CD4-positive, alpha-beta T cell (primary cell): ENCODE data around the gene MKX. TPM values are rescaled to one million over a fixed set of nuclear protein-coding genes. Genes with fewer than 3 reads are reported as not detected.

Experiments used
- ATAC-seq: fragments of 200-7000 bp; cut with Tn5 transposase; one replicate; pipeline ENCODE4 v1.10.0; 2022; ENCODE audit warnings: mild to moderate bottlenecking; ENCODE audit not compliant: poor library complexity
- CTCF ChIA-PET: fragments of 350-600 bp; sonication (Branson Sonifier 250); formaldehyde crosslinking; loops from one replicate; lab custom pipeline; 2021; ENCODE audit warnings: antibody characterized with exemption, inconsistent platforms; lab: Charles Lee
- POLR2A ChIA-PET: fragments of 350-600 bp; sonication (Branson Sonifier 250); formaldehyde crosslinking; loops from one replicate; lab custom pipeline; 2021; ENCODE audit warnings: antibody characterized with exemption, inconsistent platforms; lab: Charles Lee
- DNase-seq, 14 experiments: peaks; one replicate each; pipeline ENCODE4 v3.0.0-alpha.2; 2013 to 2020; ENCODE audit warnings: mixed read lengths in 2 of 14
- H3K27ac ChIP-seq, 2 donors: one replicate each; pipeline versions ENCODE4 v1.5.1 to v1.7.0; 2013; ENCODE audit warnings: low read length in 2 of 2, low read depth in 1 of 2, mild to moderate bottlenecking in 1 of 2
- H3K27me3 ChIP-seq, 2 experiments: 1 replicate in 1 of 2; 2 replicates in 1 of 2; pipeline versions ENCODE4 v1.6.1 to v1.7.0; 2013; ENCODE audit warnings: low read length in 2 of 2, control low read depth in 1 of 2, mild to moderate bottlenecking in 1 of 2, moderate library complexity in 1 of 2; ENCODE audit not compliant: insufficient read depth in 2 of 2, control insufficient read depth in 1 of 2
- H3K36me3 ChIP-seq: one replicate; pipeline ENCODE4 v1.6.1; 2013; ENCODE audit warnings: low read length, control low read depth; ENCODE audit not compliant: insufficient read depth
- H3K4me1 ChIP-seq: one replicate; pipeline ENCODE4 v1.6.1; 2013; ENCODE audit warnings: low read length, control low read depth; ENCODE audit not compliant: insufficient read depth
- H3K4me3 ChIP-seq: one replicate; pipeline ENCODE4 v1.5.1; 2013; ENCODE audit warnings: mild to moderate bottlenecking, low read length, moderate library complexity
- H3K9me3 ChIP-seq, 2 experiments: 1 replicate in 1 of 2; 2 replicates in 1 of 2; pipeline versions ENCODE4 v1.6.1 to v1.7.0; 2013; ENCODE audit warnings: low read length in 2 of 2, mild to moderate bottlenecking in 2 of 2, control low read depth in 1 of 2, moderate library complexity in 1 of 2; ENCODE audit not compliant: control insufficient read depth in 1 of 2, insufficient read depth in 1 of 2
- H3K27ac Mint-ChIP-seq: one replicate; pipeline ENCODE4 v1.8.0; 2020; ENCODE audit warnings: mixed read lengths
- H3K27me3 Mint-ChIP-seq: one replicate; pipeline ENCODE4 v1.8.0; 2021; ENCODE audit warnings: mixed read lengths
- H3K36me3 Mint-ChIP-seq: one replicate; pipeline ENCODE4 v1.8.0; 2021; ENCODE audit warnings: low read depth, mixed read lengths
- H3K4me1 Mint-ChIP-seq: one replicate; pipeline ENCODE4 v1.8.0; 2021; ENCODE audit warnings: low read depth, mixed read lengths
- H3K4me3 Mint-ChIP-seq: one replicate; pipeline ENCODE4 v1.8.0; 2020; ENCODE audit warnings: mild to moderate bottlenecking, mixed read lengths
- H3K9me3 Mint-ChIP-seq: one replicate; pipeline ENCODE4 v1.8.0; 2020; ENCODE audit warnings: mixed read lengths
- intact Hi-C, 2 experiments: fragments of 100-400 bp; cut with DNase I in 1 of 2; cut with micrococcal nuclease in 1 of 2; formaldehyde crosslinking; loops; one replicate each; pipeline versions ENCODE4 v1.15.1 to v1.9.0; 2023 to 2025; cut with DNase I, micrococcal nuclease
- total RNA-seq, 174 experiments: library from RNA in 2 of 174; stranded (reverse) in 2 of 174; gene quantifications; one replicate each; pipeline ENCODE4 v1.2.3 and lab custom pipeline; 2021 to 2026
- TF ChIP-seq, protein P1 (sequence below): fragments of 200-600 bp; IDR thresholded peaks from one replicate; pipeline ENCODE4 v1.8.0; 2022; ENCODE audit warnings: antibody characterized with exemption, mild to moderate bottlenecking

MKX gene
- total RNA-seq, 2 experiments from 2014 or later, result not detected

DNA sequence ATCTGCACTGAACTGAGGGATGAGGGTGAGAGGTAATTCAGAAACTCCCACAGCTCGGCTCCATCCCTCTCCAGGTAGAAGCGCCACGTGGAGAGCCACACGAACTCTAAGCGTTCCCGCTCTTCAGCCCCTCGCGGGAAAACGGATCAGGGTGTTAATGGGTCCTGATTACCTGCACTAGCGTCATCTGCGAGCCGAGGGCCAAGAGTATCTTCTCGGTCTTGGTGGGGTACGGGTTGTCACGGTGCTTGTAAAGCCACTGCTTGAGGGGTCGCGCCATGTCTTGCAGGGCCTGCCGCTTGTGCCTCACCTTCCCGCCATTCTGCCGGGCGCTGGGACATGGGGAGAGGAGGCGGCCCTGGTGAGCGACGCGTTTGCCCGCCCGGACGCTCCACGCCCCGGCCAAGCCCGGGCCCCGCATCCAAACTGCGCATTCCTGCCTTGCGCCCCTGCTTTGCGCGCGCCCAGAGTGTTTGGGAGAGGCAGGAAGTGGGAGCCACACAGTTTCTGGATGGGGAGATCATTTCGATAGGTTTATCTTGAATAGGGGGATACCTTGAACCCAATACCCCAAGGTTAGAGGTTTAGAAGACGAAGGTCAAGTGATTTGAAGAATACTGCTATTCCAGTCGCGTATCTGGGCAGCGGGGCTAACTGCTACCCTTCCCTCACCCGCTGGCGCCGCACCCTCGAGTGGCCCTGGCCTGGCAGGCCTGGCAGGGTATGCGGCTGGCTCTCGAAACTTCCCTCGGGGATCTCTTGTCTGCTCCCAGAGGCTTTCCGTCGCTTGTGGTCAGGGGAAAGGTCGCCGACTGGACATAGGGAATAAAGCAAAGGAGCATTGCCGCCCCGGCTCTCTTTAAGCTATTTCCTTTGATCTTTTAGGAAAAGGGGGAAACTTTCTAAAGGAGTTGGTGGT, 4.2 kb downstream of the MKX start:
- Mint-ChIP-seq H3K36me3 (peaks cover 4% of the 10 kb centered on the region), H3K4me3 (peak overlapping the region; percentile 83), H3K9me3 (no peaks in the 10 kb centered on the region), H3K27me3 (peaks cover 79% of the 10 kb centered on the region), H3K4me1 (peaks cover 38% of the 10 kb centered on the region), H3K27ac (no peak overlapping the region)
- POLR2A ChIA-PET, result interaction anchor here (1.1 to 2.3 kb wide), 2 partner anchors 593 to 627 kb away, joined by 4 to 5 read pairs; no protein-coding TSS in a partner anchor
- H3K27ac ChIP-seq, result no peak overlapping the region
- intact Hi-C loops, result loop anchor here (1.0 to 10.0 kb wide), 8 partner anchors 237 to 641 kb away; partner anchors contain the start of gene RAB18 (in 1 of the 2)
- ATAC-seq (no peak), DNase-seq (peak in 2 of 14 experiments; percentile 4 to 30)
- CTCF ChIA-PET, result interaction anchor here (1.4 kb wide), 1 partner anchor 588 kb away, joined by 3 read pairs; no protein-coding TSS in a partner anchor
- peaks cover 48 to 62% of the 10 kb centered on the region in 2 experiments for H3K27me3 ChIP-seq
- TF ChIP-seq, protein P1, sequence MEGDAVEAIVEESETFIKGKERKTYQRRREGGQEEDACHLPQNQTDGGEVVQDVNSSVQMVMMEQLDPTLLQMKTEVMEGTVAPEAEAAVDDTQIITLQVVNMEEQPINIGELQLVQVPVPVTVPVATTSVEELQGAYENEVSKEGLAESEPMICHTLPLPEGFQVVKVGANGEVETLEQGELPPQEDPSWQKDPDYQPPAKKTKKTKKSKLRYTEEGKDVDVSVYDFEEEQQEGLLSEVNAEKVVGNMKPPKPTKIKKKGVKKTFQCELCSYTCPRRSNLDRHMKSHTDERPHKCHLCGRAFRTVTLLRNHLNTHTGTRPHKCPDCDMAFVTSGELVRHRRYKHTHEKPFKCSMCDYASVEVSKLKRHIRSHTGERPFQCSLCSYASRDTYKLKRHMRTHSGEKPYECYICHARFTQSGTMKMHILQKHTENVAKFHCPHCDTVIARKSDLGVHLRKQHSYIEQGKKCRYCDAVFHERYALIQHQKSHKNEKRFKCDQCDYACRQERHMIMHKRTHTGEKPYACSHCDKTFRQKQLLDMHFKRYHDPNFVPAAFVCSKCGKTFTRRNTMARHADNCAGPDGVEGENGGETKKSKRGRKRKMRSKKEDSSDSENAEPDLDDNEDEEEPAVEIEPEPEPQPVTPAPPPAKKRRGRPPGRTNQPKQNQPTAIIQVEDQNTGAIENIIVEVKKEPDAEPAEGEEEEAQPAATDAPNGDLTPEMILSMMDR, result no peak
- no peak overlapping the region for H3K4me3 ChIP-seq
- peaks cover 0 to 38% of the 10 kb centered on the region in 2 experiments for H3K9me3 ChIP-seq
- peaks cover 52% of the 10 kb centered on the region for H3K4me1 ChIP-seq
- H3K36me3 ChIP-seq, result no peaks in the 10 kb centered on the region

DNA sequence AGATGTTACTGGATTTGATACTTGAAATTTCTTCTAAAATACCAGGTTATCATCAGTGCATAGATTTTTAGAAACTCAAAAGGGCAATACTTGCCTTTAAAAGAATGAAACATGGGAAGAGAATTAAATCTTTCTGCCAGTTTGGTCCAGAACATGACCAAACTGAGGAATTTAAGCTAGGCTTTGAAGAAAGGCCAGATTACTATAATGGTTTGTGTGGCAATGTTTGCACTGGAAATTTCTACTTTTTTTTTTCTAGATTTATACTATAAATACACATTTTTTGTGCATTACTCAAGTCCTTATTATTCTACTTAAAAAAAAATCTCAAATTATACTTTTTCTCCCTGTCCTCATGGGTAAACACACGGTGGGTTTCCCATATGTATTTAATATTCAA, 9.2 kb downstream of the MKX start:
- TF ChIP-seq, protein P1, result no peak
- Histone ChIP-seq H3K36me3 (no peaks in the 10 kb centered on the region), H3K9me3 (peaks cover 0 to 4% of the 10 kb centered on the region in 2 experiments), H3K4me1 (peaks cover 6% of the 10 kb centered on the region), H3K27me3 (peaks cover 15 to 20% of the 10 kb centered on the region in 2 experiments), H3K27ac (no peak overlapping the region), H3K4me3 (no peak overlapping the region)
- DNase-seq, result no peak
- Mint-ChIP-seq H3K4me1 (peaks cover 5% of the 10 kb centered on the region), H3K27me3 (peaks cover 61% of the 10 kb centered on the region), H3K27ac (no peak overlapping the region), H3K4me3 (no peak overlapping the region), H3K36me3 (no peaks in the 10 kb centered on the region), H3K9me3 (no peaks in the 10 kb centered on the region)
- ATAC-seq, result no peak
- ChIA-PET POLR2A (no interaction called here), CTCF (interaction anchor here (1.1 kb wide), 1 partner anchor 10 kb away, joined by 3 read pairs; no protein-coding TSS in a partner anchor)
- intact Hi-C loops, result no loop called here

DNA sequence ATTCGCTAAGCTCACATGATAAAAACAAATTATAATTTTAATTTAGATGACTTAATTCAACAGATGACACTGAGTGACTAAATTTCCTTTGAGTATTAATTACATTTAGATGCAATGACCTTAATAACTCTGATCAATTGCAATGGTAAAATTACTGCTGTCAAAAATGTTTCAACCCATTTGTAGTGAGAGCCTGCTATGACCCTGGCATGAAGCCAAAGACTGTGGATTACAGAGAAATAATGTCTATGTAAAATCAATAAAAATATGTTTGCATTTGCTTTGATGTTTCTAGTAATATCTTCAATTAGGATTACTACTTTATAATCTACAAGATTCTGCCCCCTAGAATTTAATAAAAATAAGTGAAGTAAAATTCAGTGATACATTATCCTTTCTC, 15.6 kb downstream of the MKX start:
- TF ChIP-seq, protein P1, result no peak
- Mint-ChIP-seq H3K27ac (no peak overlapping the region), H3K36me3 (no peaks in the 10 kb centered on the region), H3K27me3 (peaks cover 42% of the 10 kb centered on the region), H3K4me1 (no peaks in the 10 kb centered on the region), H3K9me3 (no peaks in the 10 kb centered on the region), H3K4me3 (no peak overlapping the region)
- H3K4me3 ChIP-seq, result no peak overlapping the region
- no peaks in the 10 kb centered on the region for H3K4me1 ChIP-seq
- H3K36me3 ChIP-seq, result no peaks in the 10 kb centered on the region
- no peak overlapping the region for H3K27ac ChIP-seq
- H3K27me3 ChIP-seq, result peaks cover 5 to 9% of the 10 kb centered on the region in 2 experiments
- DNase-seq (no peak), ATAC-seq (no peak)
- CTCF ChIA-PET, result no interaction called here
- intact Hi-C loops, result no loop called here
- no peaks in the 10 kb centered on the region for H3K9me3 ChIP-seq
- POLR2A ChIA-PET, result interaction anchor here (1.2 kb wide), 1 partner anchor 30 kb away, joined by 3 read pairs; no protein-coding TSS in a partner anchor
